Thyroid gland (tissue), 4 donors: ENCODE data around the gene STKLD1.

Experiments used
- CTCF ChIP-seq, 6 experiments: fragments of 200-600 bp in 3 of 6; fragments of 450-650 bp in 3 of 6; sonication (generic) in 3 of 6; IDR thresholded peaks; one replicate each; pipeline ENCODE4 v1.5.1; 2016 to 2019; ENCODE audit warnings: antibody characterized with exemption in 6 of 6, mild to moderate bottlenecking in 2 of 6, inconsistent platforms in 1 of 6, moderate library complexity in 1 of 6
- POLR2A ChIP-seq, 2 donors: fragments of 450-650 bp; IDR thresholded peaks; one replicate each; pipeline ENCODE4 v1.6.1; 2017; ENCODE audit warnings: antibody characterized with exemption in 2 of 2, mild to moderate bottlenecking in 2 of 2, moderate library complexity in 1 of 2

GRCh38 chr9:133380734-133381133 lies 4.6 kb downstream of the STKLD1 start:
- no peak for TF ChIP-seq CTCF (IDR thresholded peaks at IDR 0.05)
- no peak for TF ChIP-seq POLR2A (IDR thresholded peaks at IDR 0.05)
